Activated naive CD4-positive, alpha-beta T cell treated with anti-CD3 and anti-CD28 coated beads, Interleukin-2, amount 10 ng/mL, durations not matched to agents 5 hours and 36 hours (primary cell): ENCODE data around the gene IQSEC1. TPM values are rescaled to one million over a fixed set of nuclear protein-coding genes. Genes with fewer than 3 reads are reported as not detected.

Experiments
- total RNA-seq, 2 experiments: library from RNA; stranded (reverse); gene quantifications; one replicate each; pipeline ENCODE4 v1.2.3, GENCODE V29; 2021

The IQSEC1 gene
- total RNA-seq: 10 to 100 TPM; 71.6 to 74.0 TPM

DNA sequence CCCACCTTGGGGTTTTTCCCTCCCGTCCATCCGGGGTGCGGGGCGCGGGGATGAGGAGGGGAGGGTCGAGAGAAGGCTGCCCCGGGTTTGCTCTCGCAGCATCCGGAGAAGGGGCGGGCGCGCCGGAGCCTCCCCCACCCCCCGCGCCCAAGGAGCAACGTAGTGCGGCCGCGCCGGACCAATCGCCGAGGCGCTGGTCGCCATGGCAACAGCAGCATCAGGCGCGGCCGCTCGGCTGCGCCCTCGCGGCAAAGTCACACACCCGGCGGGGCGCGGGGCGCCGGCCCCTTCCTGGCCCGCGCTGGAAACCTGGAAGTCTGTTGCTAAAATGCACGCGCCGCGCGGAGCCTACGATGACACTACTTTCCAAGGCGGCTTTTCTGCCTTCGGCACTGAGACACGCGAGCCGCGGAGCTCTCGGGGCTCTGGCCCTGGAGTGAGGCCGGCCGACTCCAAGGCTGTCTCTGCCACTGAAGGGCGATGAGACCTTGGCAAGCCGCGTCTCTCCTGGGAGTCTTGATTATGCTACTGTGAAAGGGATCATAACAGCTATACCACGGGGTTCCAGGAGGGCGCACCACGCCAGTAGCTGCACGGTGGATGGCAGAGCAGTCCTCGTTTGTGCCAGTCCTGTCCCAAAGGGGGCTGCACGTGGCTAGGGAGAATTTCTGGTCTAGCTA is at the start of gene IQSEC1:
Gene IQSEC1 (minus strand): TSS at position 104 of the 680 bp plus-strand sequence. CDS start 415 bp downstream, outside the sequence.

Other genes with a start within 250 kb of the IQSEC1 start
- gene RPL32, start 231.9 kb downstream of the IQSEC1 start, total RNA-seq: 1,000 to 10,000 TPM; 2,538 to 2,600 TPM